ENCODE results near the gene FASTK.

Gene FASTK

GRCh38 chr7:151094675-151095074 lies 14.1 kb upstream of the FASTK start:
- TF ChIP-seq ZFP30 (CRISPR knock-in tag; IDR thresholded peaks at IDR 0.05), result no peak
- TF ChIP-seq CREB5 (CRISPR knock-in tag; IDR thresholded peaks at IDR 0.05; ENCODE audit: low read depth), result no peak
- no peak for TF ChIP-seq BACH2 (CRISPR knock-in tag; IDR thresholded peaks at IDR 0.05; ENCODE audit: borderline replicate concordance)
- no peak for TF ChIP-seq ARNTL (CRISPR knock-in tag; IDR thresholded peaks at IDR 0.05; ENCODE audit: borderline replicate concordance, low read depth)
- no peak for TF ChIP-seq ZFP3 (CRISPR knock-in tag; IDR thresholded peaks at IDR 0.05)
- no peak for TF ChIP-seq GLIS3 (CRISPR knock-in tag; IDR thresholded peaks at IDR 0.05)
- TF ChIP-seq TCF4 (CRISPR knock-in tag; IDR thresholded peaks at IDR 0.05; ENCODE audit: borderline replicate concordance), result no peak
- TF ChIP-seq POU6F1 (CRISPR knock-in tag; IDR thresholded peaks at IDR 0.05; ENCODE audit: borderline replicate concordance, low read depth), result no peak
- no peak for TF ChIP-seq ZNF565 (CRISPR knock-in tag; conservative IDR thresholded peaks at IDR 0.05; ENCODE audit: low read depth)
- TF ChIP-seq ZNF70 (CRISPR knock-in tag; IDR thresholded peaks at IDR 0.05), result no peak
- no peak for ATAC-seq

- no peak for ATAC-seq
- no peak for TF ChIP-seq TSHZ2 (CRISPR knock-in tag; IDR thresholded peaks at IDR 0.05)
- TF ChIP-seq ZNF70 (CRISPR knock-in tag; IDR thresholded peaks at IDR 0.05), result no peak
- TF ChIP-seq ISL1 (CRISPR knock-in tag; IDR thresholded peaks at IDR 0.05), result no peak
- no peak for TF ChIP-seq PPARA (CRISPR knock-in tag; IDR thresholded peaks at IDR 0.05; ENCODE audit: borderline replicate concordance)
- TF ChIP-seq BACH2 (CRISPR knock-in tag; IDR thresholded peaks at IDR 0.05; ENCODE audit: borderline replicate concordance), result no peak
- no peak for TF ChIP-seq TOX (CRISPR knock-in tag; IDR thresholded peaks at IDR 0.05; ENCODE audit: borderline replicate concordance)
- TF ChIP-seq OSR1 (CRISPR knock-in tag; IDR thresholded peaks at IDR 0.05), result no peak
- no peak for TF ChIP-seq ZNF8 (CRISPR knock-in tag; IDR thresholded peaks at IDR 0.05)
- no peak for TF ChIP-seq RARB (CRISPR knock-in tag; IDR thresholded peaks at IDR 0.05)
- no peak for TF ChIP-seq ZNF565 (CRISPR knock-in tag; conservative IDR thresholded peaks at IDR 0.05; ENCODE audit: low read depth)
Observed at GRCh38 chr7:151093748-151094147, 13.1 kb upstream of the FASTK start.

GRCh38 chr7:151091988-151092387 lies 11.4 kb upstream of the FASTK start:
- TF ChIP-seq ZFP3 (CRISPR knock-in tag; IDR thresholded peaks at IDR 0.05) (no peak), POU6F1 (CRISPR knock-in tag; IDR thresholded peaks at IDR 0.05; ENCODE audit: borderline replicate concordance, low read depth) (no peak), ZNF565 (CRISPR knock-in tag; conservative IDR thresholded peaks at IDR 0.05; ENCODE audit: low read depth) (no peak), GLIS3 (CRISPR knock-in tag; IDR thresholded peaks at IDR 0.05) (no peak), CSRNP3 (CRISPR knock-in tag; IDR thresholded peaks at IDR 0.05) (no peak), SNAI2 (CRISPR knock-in tag; IDR thresholded peaks at IDR 0.05) (no peak), ESRRG (CRISPR knock-in tag; IDR thresholded peaks at IDR 0.05) (no peak), ZNF70 (CRISPR knock-in tag; IDR thresholded peaks at IDR 0.05) (no peak), TSHZ2 (CRISPR knock-in tag; IDR thresholded peaks at IDR 0.05) (no peak), TCF4 (CRISPR knock-in tag; IDR thresholded peaks at IDR 0.05; ENCODE audit: borderline replicate concordance) (no peak), TOX (CRISPR knock-in tag; IDR thresholded peaks at IDR 0.05; ENCODE audit: borderline replicate concordance) (no peak), PPARA (CRISPR knock-in tag; IDR thresholded peaks at IDR 0.05; ENCODE audit: borderline replicate concordance) (no peak), ARNTL (CRISPR knock-in tag; IDR thresholded peaks at IDR 0.05; ENCODE audit: borderline replicate concordance, low read depth) (no peak), PATZ1 (CRISPR knock-in tag; IDR thresholded peaks at IDR 0.05; ENCODE audit: borderline replicate concordance) (no peak)
- no peak for ATAC-seq

All from SK-N-SH treated with all-trans-retinoic acid at 6 μM for 48 hours (cell line).